Cardiac septum (tissue), 1 donor: Measurements from ENCODE around the gene MED10. TPM values are rescaled to one million over a fixed set of nuclear protein-coding genes. Genes with fewer than 3 reads are reported as not detected.
A peak's percentile ranks its signal among the peaks of the same experiment; 100 is the strongest.

ENCODE experiments used
- DNase-seq: peaks from one replicate; pipeline ENCODE4 v3.0.0-alpha.2; 2020; ENCODE audit warnings: low spot score
- intact Hi-C: fragments of 100-400 bp; cut with DNase I; formaldehyde crosslinking; loops from one replicate; pipeline ENCODE4 v1.14.0; 2022
- long read RNA-seq: library from polyadenylated mRNA; unstranded; transcript quantifications from one replicate; pipeline ENCODE4 v2.0.0, GENCODE V29; 2021
- total RNA-seq: library from RNA; stranded (reverse); fragmentation: NEBNext Ultra II Directional; extraction: Animal tissue kit (Norgen Biotek cat#: 25700); gene quantifications from one replicate; pipeline ENCODE4 v1.2.1, GENCODE V29; 2021
- donor health status: DM: no; HTN: no; CAD: no.

MED10 gene
- total RNA-seq, result 27.6 TPM
- long read RNA-seq, transcript MED10-201 (4 exons, 1,141 nt), result major isoform, 35 of 42 reads
- long read RNA-seq, partial matches to known transcripts, result 3 of 42 reads
- long read RNA-seq, other reads (novel, unspliced or antisense), result 3 of 42 reads

- DNase-seq, result peak; percentile 98
- intact Hi-C loops, result loop anchor here (5.0 to 10.0 kb wide), 3 partner anchors 66 to 367 kb away; partner anchors contain the start of gene UBE2QL1
These were observed at the start of gene MED10 for GRCh38 chr5:6377905-6378765. MED10 (minus strand) TSS chr5:6378547; CDS start chr5:6378483, 64 bp downstream.

- intact Hi-C loops, result loop anchor here (2.0 kb wide), 1 partner anchor 45 kb away; no protein-coding TSS in a partner anchor
- no peak for DNase-seq
These were observed 49.3 kb upstream of the MED10 start for GRCh38 chr5:6427694-6428093.

GRCh38 chr5:6424700-6425099 lies 46.4 kb upstream of the MED10 start:
- intact Hi-C loops, result no loop called here
- no peak for DNase-seq

GRCh38 chr5:6424110-6424659 lies 45.8 kb upstream of the MED10 start:
- intact Hi-C loops, result no loop called here
- DNase-seq, result no peak

GRCh38 chr5:6423327-6424109 lies 45.2 kb upstream of the MED10 start:
- no peak for DNase-seq
- intact Hi-C loops, result no loop called here

- no peak for DNase-seq
- intact Hi-C loops, result no loop called here
These were observed 41.0 kb upstream of the MED10 start for GRCh38 chr5:6419340-6419852.

GRCh38 chr5:6418679-6419276 lies 40.4 kb upstream of the MED10 start:
- intact Hi-C loops, result no loop called here
- no peak for DNase-seq

- intact Hi-C loops, result no loop called here
- DNase-seq, result no peak
These were observed 39.3 kb upstream of the MED10 start for GRCh38 chr5:6417657-6418056.

- no peak for DNase-seq
- intact Hi-C loops, result no loop called here
These were observed 34.5 kb upstream of the MED10 start for GRCh38 chr5:6412811-6413210.

GRCh38 chr5:6411141-6411540 lies 32.8 kb upstream of the MED10 start:
- no peak for DNase-seq
- intact Hi-C loops, result no loop called here

GRCh38 chr5:6410421-6410820 lies 32.1 kb upstream of the MED10 start:
- DNase-seq, result no peak
- intact Hi-C loops, result no loop called here

GRCh38 chr5:6408627-6409446 lies 30.5 kb upstream of the MED10 start:
- intact Hi-C loops, result no loop called here
- no peak for DNase-seq

GRCh38 chr5:6408260-6408596 lies 29.9 kb upstream of the MED10 start:
- intact Hi-C loops, result no loop called here
- no peak for DNase-seq

- no peak for DNase-seq
- intact Hi-C loops, result no loop called here
These were observed 29.4 kb upstream of the MED10 start for GRCh38 chr5:6407558-6408259.

GRCh38 chr5:6405591-6405990 lies 27.2 kb upstream of the MED10 start:
- intact Hi-C loops, result no loop called here
- DNase-seq, result no peak

- no peak for DNase-seq
- intact Hi-C loops, result no loop called here
These were observed 25.8 kb upstream of the MED10 start for GRCh38 chr5:6404129-6404528.

GRCh38 chr5:6403416-6403815 lies 25.1 kb upstream of the MED10 start:
- DNase-seq, result no peak
- intact Hi-C loops, result no loop called here

GRCh38 chr5:6402939-6403338 lies 24.6 kb upstream of the MED10 start:
- no peak for DNase-seq
- intact Hi-C loops, result no loop called here
